Measurements from ENCODE around the gene CDH4.

Gene CDH4

GRCh38 chr20:61605862-61606557 is 353.9 kb downstream of the CDH4 start:
- Histone ChIP-seq H2AFZ (ENCODE audit: low read depth, low read length, severe bottlenecking) (no peak overlapping the region), H3K9me3 (ENCODE audit: insufficient read depth, low read length) (no peaks in the 10 kb centered on the region), H3K4me2 (ENCODE audit: low read depth, low read length, poor library complexity, severe bottlenecking) (no peak overlapping the region), H4K20me1 (ENCODE audit: low read depth, low read length) (no peaks in the 10 kb centered on the region), H3K79me2 (ENCODE audit: insufficient read depth, low read length) (no peaks in the 10 kb centered on the region), H3K27me3 (ENCODE audit: low read length) (no peaks in the 10 kb centered on the region), H3K27ac (ENCODE audit: low read depth, low read length) (no peak overlapping the region), H3F3A (ENCODE audit: insufficient read depth) (no peaks in the 10 kb centered on the region), H3K9ac (ENCODE audit: low read length) (no peak overlapping the region), H3K36me3 (ENCODE audit: low read length) (no peaks in the 10 kb centered on the region), H3K9me2 (replicated peaks; ENCODE audit: insufficient read depth, low read length) (no peaks in the 10 kb centered on the region), H3K4me3 (ENCODE audit: insufficient read depth, low read length, poor library complexity, severe bottlenecking) (no peak overlapping the region)
- no peak for TF ChIP-seq CTCF (IDR thresholded peaks at IDR 0.05; ENCODE audit: insufficient read depth, low read length, poor library complexity, severe bottlenecking)
- no peak for TF ChIP-seq EZH2phosphoT487 (conservative IDR thresholded peaks at IDR 0.05; ENCODE audit: low read length)

- no peak overlapping the region for H3K4me2 ChIP-seq (ENCODE audit: low read depth, low read length, poor library complexity, severe bottlenecking)
- no peaks in the 10 kb centered on the region for H3F3A ChIP-seq (ENCODE audit: insufficient read depth)
- H3K36me3 ChIP-seq (ENCODE audit: low read length): no peaks in the 10 kb centered on the region
- H3K9me2 ChIP-seq (replicated peaks; ENCODE audit: insufficient read depth, low read length): no peaks in the 10 kb centered on the region
- no peak overlapping the region for H3K27ac ChIP-seq (ENCODE audit: low read depth, low read length)
- H3K4me3 ChIP-seq (ENCODE audit: insufficient read depth, low read length, poor library complexity, severe bottlenecking): no peak overlapping the region
- no peaks in the 10 kb centered on the region for H4K20me1 ChIP-seq (ENCODE audit: low read depth, low read length)
- no peak overlapping the region for H2AFZ ChIP-seq (ENCODE audit: low read depth, low read length, severe bottlenecking)
- H3K27me3 ChIP-seq (ENCODE audit: low read length): no peaks in the 10 kb centered on the region
- TF ChIP-seq CTCF (IDR thresholded peaks at IDR 0.05; ENCODE audit: insufficient read depth, low read length, poor library complexity, severe bottlenecking) (no peak), EZH2phosphoT487 (conservative IDR thresholded peaks at IDR 0.05; ENCODE audit: low read length) (no peak)
- no peaks in the 10 kb centered on the region for H3K9me3 ChIP-seq (ENCODE audit: insufficient read depth, low read length)
- no peak overlapping the region for H3K9ac ChIP-seq (ENCODE audit: low read length)
- no peaks in the 10 kb centered on the region for H3K79me2 ChIP-seq (ENCODE audit: insufficient read depth, low read length)
Observed at GRCh38 chr20:61608275-61609085, 356.4 kb downstream of the CDH4 start.

- Histone ChIP-seq H3K4me2 (ENCODE audit: low read depth, low read length, poor library complexity, severe bottlenecking) (no peak overlapping the region), H3K27ac (ENCODE audit: low read depth, low read length) (no peak overlapping the region), H3K36me3 (ENCODE audit: low read length) (no peaks in the 10 kb centered on the region), H3F3A (ENCODE audit: insufficient read depth) (no peaks in the 10 kb centered on the region), H3K9me2 (replicated peaks; ENCODE audit: insufficient read depth, low read length) (no peaks in the 10 kb centered on the region), H3K79me2 (ENCODE audit: insufficient read depth, low read length) (no peaks in the 10 kb centered on the region), H3K27me3 (ENCODE audit: low read length) (no peaks in the 10 kb centered on the region), H3K9me3 (ENCODE audit: insufficient read depth, low read length) (no peaks in the 10 kb centered on the region), H4K20me1 (ENCODE audit: low read depth, low read length) (no peaks in the 10 kb centered on the region), H3K9ac (ENCODE audit: low read length) (no peak overlapping the region), H3K4me3 (ENCODE audit: insufficient read depth, low read length, poor library complexity, severe bottlenecking) (no peak overlapping the region), H2AFZ (ENCODE audit: low read depth, low read length, severe bottlenecking) (no peak overlapping the region)
- no peak for TF ChIP-seq CTCF (IDR thresholded peaks at IDR 0.05; ENCODE audit: insufficient read depth, low read length, poor library complexity, severe bottlenecking)
- TF ChIP-seq EZH2phosphoT487 (conservative IDR thresholded peaks at IDR 0.05; ENCODE audit: low read length): no peak
Observed at GRCh38 chr20:61609461-61609860, 357.4 kb downstream of the CDH4 start.
